HCT116 (cell line): ENCODE results near the gene MAX. TPM values are rescaled to one million over a fixed set of nuclear protein-coding genes. Genes with fewer than 3 reads are reported as not detected.

Source experiments
- ATAC-seq: fragments of 200-7000 bp; cut with Tn5 transposase; 2 replicates; pipeline ENCODE4 v1.9.1; 2020; ENCODE audit warnings: mild to moderate bottlenecking, moderate library complexity
- BruUV-seq: library from RNA; stranded (reverse); fragments of 400-500 nt; replicated peaks from 2 replicates; lab custom pipeline; 2021; lab: Mats Ljungman, UMichigan
- CTCF ChIA-PET: fragments of 300-600 bp; sonication (Branson Sonifier 250); formaldehyde crosslinking; loops from one replicate; lab custom pipeline; 2021; ENCODE audit warnings: antibody characterized with exemption; lab: Charles Lee
- POLR2A ChIA-PET: fragments of 300-600, 350-600 bp; sonication (Branson Sonifier 250); formaldehyde crosslinking; loops from one replicate; lab custom pipeline; 2021; ENCODE audit warnings: antibody characterized with exemption; lab: Charles Lee
- RAD21 ChIA-PET, 2 experiments: fragments of 300-600 bp; sonication (Branson Sonifier 250); formaldehyde crosslinking; loops; one replicate each; lab custom pipeline; 2023; ENCODE audit warnings: low total read pairs in 2 of 2; ENCODE audit not compliant: uncharacterized antibody in 2 of 2, unreplicated experiment in 2 of 2, low non-redundant PET in 1 of 2; lab: Charles Lee
- DNase-seq: peaks from one replicate; pipeline ENCODE4 v3.0.0-alpha.2; 2010; ENCODE audit warnings: low read depth, low spot score
- H2AFZ ChIP-seq: fragments of 200-600 bp; shearing (Covaris generic), sonication (generic); 2 replicates; pipeline ENCODE4 v1.6.1; 2017; ENCODE audit warnings: low read depth, mixed run types, mixed read lengths, antibody characterized with exemption, low read length; ENCODE audit not compliant: poor library complexity, severe bottlenecking
- H3K27ac ChIP-seq: 2 replicates; pipeline ENCODE4 v1.5.1; 2012; ENCODE audit warnings: low read depth, low read length
- H3K27me3 ChIP-seq: fragments of 200-600 bp; sonication (generic); 2 replicates; pipeline ENCODE4 v1.6.1; 2016; ENCODE audit warnings: mixed run types, low read length, mixed read lengths; ENCODE audit not compliant: insufficient read depth
- H3K36me3 ChIP-seq, 2 experiments: fragments of 200-500 bp in 1 of 2; fragments of 200-600 bp in 1 of 2; sonication (Bioruptor generic) in 1 of 2; sonication (generic) in 1 of 2; 2 replicates each; pipeline versions ENCODE4 v1.5.1 to v1.6.1; 2014 to 2016; ENCODE audit warnings: low read length in 2 of 2, inconsistent platforms in 1 of 2, mixed read lengths in 1 of 2, mixed run types in 1 of 2; ENCODE audit not compliant: insufficient read depth in 2 of 2, control insufficient read depth in 1 of 2
- H3K4me1 ChIP-seq, 2 experiments: fragments of 200-600 bp in 1 of 2; sonication (generic) in 1 of 2; 2 replicates each; pipeline versions ENCODE4 v1.5.1 to v1.6.1; 2012 to 2017; ENCODE audit warnings: low read length in 2 of 2, inconsistent platforms in 1 of 2, mild to moderate bottlenecking in 1 of 2, mixed read lengths in 1 of 2, mixed run types in 1 of 2, moderate library complexity in 1 of 2; ENCODE audit not compliant: insufficient read depth in 2 of 2, control insufficient read depth in 1 of 2
- H3K4me2 ChIP-seq: fragments of 200-600 bp; sonication (generic); 2 replicates; pipeline ENCODE4 v1.6.1; 2017; ENCODE audit warnings: mixed run types, low read length, mixed read lengths
- H3K4me3 ChIP-seq, 2 experiments: fragments of 200-600 bp in 1 of 2; sonication (generic) in 1 of 2; replicated peaks in 1 of 2; 2 replicates each; pipeline ENCODE4 v1.5.1; 2011 to 2016; ENCODE audit warnings: low read length in 2 of 2, control low read depth in 1 of 2, low read depth in 1 of 2, mild to moderate bottlenecking in 1 of 2, mixed read lengths in 1 of 2, mixed run types in 1 of 2
- H3K79me2 ChIP-seq: fragments of 200-600 bp; sonication (generic); 2 replicates; pipeline ENCODE4 v1.6.1; 2017; ENCODE audit warnings: mild to moderate bottlenecking, mixed run types, low read length, moderate library complexity, mixed read lengths; ENCODE audit not compliant: insufficient read depth
- H3K9ac ChIP-seq: fragments of 200-600 bp; sonication (generic); 2 replicates; pipeline ENCODE4 v1.6.1; 2016; ENCODE audit warnings: low read length, mixed read lengths
- H3K9me2 ChIP-seq: fragments of 200-600 bp; sonication (generic), shearing (Covaris generic); 2 replicates; pipeline ENCODE4 v1.6.1; 2017; ENCODE audit warnings: mixed run types, mild to moderate bottlenecking, moderate library complexity; ENCODE audit not compliant: insufficient read depth
- H3K9me3 ChIP-seq, 2 experiments: fragments of 200-500 bp in 1 of 2; fragments of 200-600 bp in 1 of 2; sonication (Bioruptor generic) in 1 of 2; sonication (generic) in 1 of 2; 2 replicates each; pipeline ENCODE4 v1.6.1; 2014 to 2017; ENCODE audit warnings: low read length in 2 of 2, mixed read lengths in 2 of 2, inconsistent platforms in 1 of 2, low read depth in 1 of 2, mild to moderate bottlenecking in 1 of 2, mixed run types in 1 of 2, moderate library complexity in 1 of 2; ENCODE audit not compliant: control insufficient read depth in 1 of 2, insufficient read depth in 1 of 2
- H4K20me1 ChIP-seq: fragments of 200-600 bp; sonication (generic), shearing (Covaris generic); 2 replicates; pipeline ENCODE4 v1.6.1; 2017; ENCODE audit warnings: mixed run types, mild to moderate bottlenecking, moderate library complexity; ENCODE audit not compliant: insufficient read depth
- CBX3 ChIP-seq: IDR thresholded peaks from 2 replicates; pipeline ENCODE4 v1.6.1; 2012; ENCODE audit warnings: low read depth
- POLR2A ChIP-seq: IDR thresholded peaks from 2 replicates; pipeline ENCODE4 v1.7.0; 2011; ENCODE audit warnings: borderline replicate concordance; ENCODE audit not compliant: insufficient read depth, insufficient read length; ENCODE audit errors: extremely low read depth
- intact Hi-C: fragments of 100-400 bp; cut with micrococcal nuclease; formaldehyde crosslinking; loops from 2 replicates; pipeline ENCODE4 v1.10.0; 2022
- total RNA-seq: library from RNA; stranded (reverse); gene quantifications from one replicate; pipeline ENCODE4 v1.2.1, GENCODE V29; 2021; ENCODE audit not compliant: unreplicated experiment
- TF ChIP-seq, protein P1 (sequence below): IDR thresholded peaks from 2 replicates; pipeline ENCODE4 v1.6.1; 2012; ENCODE audit warnings: low read depth
- TF ChIP-seq, protein P2 (sequence below), 3 experiments: fragments of 200-600 bp in 1 of 3; sonication (generic) in 1 of 3; IDR thresholded peaks in 2 of 3; conservative IDR thresholded peaks in 1 of 3; 2 replicates each; pipeline ENCODE4 v1.5.1; 2012 to 2017; ENCODE audit warnings: low read depth in 2 of 3, low read length in 2 of 3, antibody characterized with exemption in 1 of 3, borderline replicate concordance in 1 of 3, control low read depth in 1 of 3, mild to moderate bottlenecking in 1 of 3, mixed read lengths in 1 of 3, mixed run types in 1 of 3, moderate library complexity in 1 of 3; ENCODE audit not compliant: insufficient read depth in 1 of 3

Gene MAX
- total RNA-seq, 1 experiment from 2014 or later: 72.6 TPM

DNA sequence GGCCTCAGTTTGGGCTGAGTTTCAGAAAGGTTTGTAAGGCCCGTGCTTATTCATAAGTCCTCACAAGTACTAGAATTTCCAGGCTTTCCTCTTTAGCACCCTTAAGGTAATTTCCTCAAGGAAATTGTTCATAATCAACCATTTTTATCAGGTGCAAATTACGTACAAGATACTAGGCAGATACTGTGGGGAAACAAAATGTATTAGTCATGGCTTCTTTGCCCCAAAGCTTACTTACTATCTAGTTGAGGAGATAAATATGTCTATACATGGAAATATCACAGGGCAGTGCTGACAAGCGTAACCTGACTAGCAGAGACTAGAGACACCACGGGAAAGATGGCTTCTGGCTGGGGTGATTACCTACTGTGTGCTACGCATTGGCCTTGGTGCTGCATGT lies 22.5 kb downstream of the MAX start:
- no peak for ATAC-seq
- no peaks in the 10 kb centered on the region for H3K9me3 ChIP-seq
- no peak overlapping the region for H3K27ac ChIP-seq
- POLR2A ChIA-PET: no interaction called here
- DNase-seq: no peak
- intact Hi-C loops: no loop called here
- TF ChIP-seq, protein P1, sequence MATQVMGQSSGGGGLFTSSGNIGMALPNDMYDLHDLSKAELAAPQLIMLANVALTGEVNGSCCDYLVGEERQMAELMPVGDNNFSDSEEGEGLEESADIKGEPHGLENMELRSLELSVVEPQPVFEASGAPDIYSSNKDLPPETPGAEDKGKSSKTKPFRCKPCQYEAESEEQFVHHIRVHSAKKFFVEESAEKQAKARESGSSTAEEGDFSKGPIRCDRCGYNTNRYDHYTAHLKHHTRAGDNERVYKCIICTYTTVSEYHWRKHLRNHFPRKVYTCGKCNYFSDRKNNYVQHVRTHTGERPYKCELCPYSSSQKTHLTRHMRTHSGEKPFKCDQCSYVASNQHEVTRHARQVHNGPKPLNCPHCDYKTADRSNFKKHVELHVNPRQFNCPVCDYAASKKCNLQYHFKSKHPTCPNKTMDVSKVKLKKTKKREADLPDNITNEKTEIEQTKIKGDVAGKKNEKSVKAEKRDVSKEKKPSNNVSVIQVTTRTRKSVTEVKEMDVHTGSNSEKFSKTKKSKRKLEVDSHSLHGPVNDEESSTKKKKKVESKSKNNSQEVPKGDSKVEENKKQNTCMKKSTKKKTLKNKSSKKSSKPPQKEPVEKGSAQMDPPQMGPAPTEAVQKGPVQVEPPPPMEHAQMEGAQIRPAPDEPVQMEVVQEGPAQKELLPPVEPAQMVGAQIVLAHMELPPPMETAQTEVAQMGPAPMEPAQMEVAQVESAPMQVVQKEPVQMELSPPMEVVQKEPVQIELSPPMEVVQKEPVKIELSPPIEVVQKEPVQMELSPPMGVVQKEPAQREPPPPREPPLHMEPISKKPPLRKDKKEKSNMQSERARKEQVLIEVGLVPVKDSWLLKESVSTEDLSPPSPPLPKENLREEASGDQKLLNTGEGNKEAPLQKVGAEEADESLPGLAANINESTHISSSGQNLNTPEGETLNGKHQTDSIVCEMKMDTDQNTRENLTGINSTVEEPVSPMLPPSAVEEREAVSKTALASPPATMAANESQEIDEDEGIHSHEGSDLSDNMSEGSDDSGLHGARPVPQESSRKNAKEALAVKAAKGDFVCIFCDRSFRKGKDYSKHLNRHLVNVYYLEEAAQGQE: no peak
- TF ChIP-seq CBX3: no peak
- TF ChIP-seq, protein P2, sequence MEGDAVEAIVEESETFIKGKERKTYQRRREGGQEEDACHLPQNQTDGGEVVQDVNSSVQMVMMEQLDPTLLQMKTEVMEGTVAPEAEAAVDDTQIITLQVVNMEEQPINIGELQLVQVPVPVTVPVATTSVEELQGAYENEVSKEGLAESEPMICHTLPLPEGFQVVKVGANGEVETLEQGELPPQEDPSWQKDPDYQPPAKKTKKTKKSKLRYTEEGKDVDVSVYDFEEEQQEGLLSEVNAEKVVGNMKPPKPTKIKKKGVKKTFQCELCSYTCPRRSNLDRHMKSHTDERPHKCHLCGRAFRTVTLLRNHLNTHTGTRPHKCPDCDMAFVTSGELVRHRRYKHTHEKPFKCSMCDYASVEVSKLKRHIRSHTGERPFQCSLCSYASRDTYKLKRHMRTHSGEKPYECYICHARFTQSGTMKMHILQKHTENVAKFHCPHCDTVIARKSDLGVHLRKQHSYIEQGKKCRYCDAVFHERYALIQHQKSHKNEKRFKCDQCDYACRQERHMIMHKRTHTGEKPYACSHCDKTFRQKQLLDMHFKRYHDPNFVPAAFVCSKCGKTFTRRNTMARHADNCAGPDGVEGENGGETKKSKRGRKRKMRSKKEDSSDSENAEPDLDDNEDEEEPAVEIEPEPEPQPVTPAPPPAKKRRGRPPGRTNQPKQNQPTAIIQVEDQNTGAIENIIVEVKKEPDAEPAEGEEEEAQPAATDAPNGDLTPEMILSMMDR (IDR thresholded peaks at IDR 0.05 in 2 of 3, conservative IDR thresholded peaks at IDR 0.05 in 1 of 3; ENCODE audit: borderline replicate concordance in 1 of 3, insufficient read depth in 1 of 3, low read depth in 2 of 3, low read length in 2 of 3): no peak
- TF ChIP-seq POLR2A: no peak
- CTCF ChIA-PET: no interaction called here
- H3K27me3 ChIP-seq: no peaks in the 10 kb centered on the region
- no peak overlapping the region for H3K4me3 ChIP-seq
- H3K9ac ChIP-seq: no peak overlapping the region
- H3K79me2 ChIP-seq: peaks cover 24% of the 10 kb centered on the region
- H4K20me1 ChIP-seq: no peaks in the 10 kb centered on the region
- RAD21 ChIA-PET: no interaction called here
- BruUV-seq: no TSS peak
- no peak overlapping the region for H2AFZ ChIP-seq
- no peaks in the 10 kb centered on the region for H3K4me1 ChIP-seq
- H3K4me2 ChIP-seq: no peak overlapping the region
- peaks cover 14 to 21% of the 10 kb centered on the region in 2 experiments; a peak in 3 of 4 replicates for H3K36me3 ChIP-seq
- H3K9me2 ChIP-seq: no peaks in the 10 kb centered on the region
